ENCODE measurements around the gene TMEM14A. TPM values are rescaled to one million over a fixed set of nuclear protein-coding genes. Genes with fewer than 3 reads are reported as not detected.

Gene TMEM14A
- total RNA-seq, 3 donors from 2014 or later = 16.5 to 33.2 (median 19.7) TPM

- H3K4me1 ChIP-seq = no peaks in the 10 kb centered on the region
- H3K36me3 ChIP-seq = no peaks in the 10 kb centered on the region
- DNase-seq (ENCODE audit: low spot score in 2 of 2) = peak; percentile 41 to 65
- intact Hi-C loops (cut with DNase I; ENCODE audit: low total_unique reads) = no loop called here
- peak overlapping the region; percentile 53 to 60 for H3K27ac ChIP-seq
- no peak for TF ChIP-seq POLR2AphosphoS5 (IDR thresholded peaks at IDR 0.05)
- no peak for TF ChIP-seq POLR2A (IDR thresholded peaks at IDR 0.05)
- peak in 1 of 3 donors; percentile 30 for TF ChIP-seq CTCF (IDR thresholded peaks at IDR 0.05)
- no peaks in the 10 kb centered on the region for H3K27me3 ChIP-seq
- H3K9me3 ChIP-seq = no peaks in the 10 kb centered on the region
- no peak overlapping the region for H3K4me3 ChIP-seq
Measured at GRCh38 chr6:52724406-52725121, 53.7 kb downstream of the TMEM14A start.

- DNase-seq (ENCODE audit: low spot score in 2 of 2) = no peak
- H3K36me3 ChIP-seq = no peaks in the 10 kb centered on the region
- H3K4me3 ChIP-seq = no peak overlapping the region
- TF ChIP-seq POLR2A (IDR thresholded peaks at IDR 0.05) (no peak), CTCF (IDR thresholded peaks at IDR 0.05) (no peak), POLR2AphosphoS5 (IDR thresholded peaks at IDR 0.05) (no peak)
- intact Hi-C loops (cut with DNase I; ENCODE audit: low total_unique reads) = no loop called here
- H3K27ac ChIP-seq = peak overlapping the region; percentile 53 to 60
- H3K4me1 ChIP-seq = no peaks in the 10 kb centered on the region
- H3K27me3 ChIP-seq = no peaks in the 10 kb centered on the region
- H3K9me3 ChIP-seq = no peaks in the 10 kb centered on the region
Measured at GRCh38 chr6:52725143-52725534, 54.2 kb downstream of the TMEM14A start.

GRCh38 chr6:52725535-52726192 lies 54.8 kb downstream of the TMEM14A start:
- Histone ChIP-seq H3K4me1 (no peaks in the 10 kb centered on the region), H3K9me3 (no peaks in the 10 kb centered on the region), H3K36me3 (no peaks in the 10 kb centered on the region), H3K27ac (peak overlapping the region; percentile 53 to 60), H3K27me3 (no peaks in the 10 kb centered on the region), H3K4me3 (no peak overlapping the region)
- TF ChIP-seq CTCF (IDR thresholded peaks at IDR 0.05) (no peak), POLR2A (IDR thresholded peaks at IDR 0.05) (no peak), POLR2AphosphoS5 (IDR thresholded peaks at IDR 0.05) (no peak)
- intact Hi-C loops (cut with DNase I; ENCODE audit: low total_unique reads) = no loop called here
- no peak for DNase-seq (ENCODE audit: low spot score in 2 of 2)

GRCh38 chr6:52726193-52726542 lies 55.3 kb downstream of the TMEM14A start:
- Histone ChIP-seq H3K9me3 (no peaks in the 10 kb centered on the region), H3K4me3 (no peak overlapping the region), H3K36me3 (no peaks in the 10 kb centered on the region), H3K27me3 (no peaks in the 10 kb centered on the region), H3K4me1 (no peaks in the 10 kb centered on the region), H3K27ac (no peak overlapping the region)
- intact Hi-C loops (cut with DNase I; ENCODE audit: low total_unique reads) = no loop called here
- no peak for DNase-seq (ENCODE audit: low spot score in 2 of 2)
- TF ChIP-seq POLR2AphosphoS5 (IDR thresholded peaks at IDR 0.05) (no peak), CTCF (IDR thresholded peaks at IDR 0.05) (no peak), POLR2A (IDR thresholded peaks at IDR 0.05) (no peak)

- H3K27me3 ChIP-seq = no peaks in the 10 kb centered on the region
- H3K4me1 ChIP-seq = no peaks in the 10 kb centered on the region
- no peaks in the 10 kb centered on the region for H3K9me3 ChIP-seq
- H3K27ac ChIP-seq = no peak overlapping the region
- H3K4me3 ChIP-seq = no peak overlapping the region
- H3K36me3 ChIP-seq = no peaks in the 10 kb centered on the region
- TF ChIP-seq CTCF (IDR thresholded peaks at IDR 0.05) = no peak
- no peak for TF ChIP-seq POLR2AphosphoS5 (IDR thresholded peaks at IDR 0.05)
- no peak for TF ChIP-seq POLR2A (IDR thresholded peaks at IDR 0.05)
- intact Hi-C loops (cut with DNase I; ENCODE audit: low total_unique reads) = no loop called here
- DNase-seq (ENCODE audit: low spot score in 2 of 2) = no peak
Measured at GRCh38 chr6:52726741-52727535, 56.0 kb downstream of the TMEM14A start.
